Adrenal gland (tissue), 12 donors: Measurements from ENCODE around the gene CEP41. TPM values are rescaled to one million over a fixed set of nuclear protein-coding genes. Genes with fewer than 3 reads are reported as not detected.
"Not testable (repeated sequence)": the region's sequence is repeated elsewhere in the genome, so short reads cannot be mapped to it uniquely, and the experiment has no call there.

Experiments used
- DNase-seq, 7 donors: peaks; one replicate each; pipeline ENCODE4 v3.0.0-alpha.2; 2019 to 2020
- H3K27ac ChIP-seq, 5 donors: fragments of 200-600 bp; sonication (generic) in 4 of 5; 1 replicate in 3 of 5; 2 replicates in 2 of 5; pipeline versions ENCODE4 v1.5.1 to v1.8.0; 2016 to 2020; ENCODE audit warnings: mild to moderate bottlenecking in 1 of 5
- H3K27me3 ChIP-seq: fragments of 200-600 bp; 2 replicates; pipeline ENCODE4 v1.8.0; 2021
- H3K36me3 ChIP-seq, 2 donors: fragments of 200-600 bp; replicated peaks in 1 of 2; 1 replicate in 1 of 2; 2 replicates in 1 of 2; pipeline versions ENCODE4 v1.5.1 to v1.8.0; 2018 to 2022
- H3K4me1 ChIP-seq, 2 donors: fragments of 200-600 bp; replicated peaks in 1 of 2; 1 replicate in 1 of 2; 2 replicates in 1 of 2; pipeline versions ENCODE4 v1.5.1 to v1.8.0; 2018 to 2021
- H3K4me3 ChIP-seq, 4 donors: fragments of 200-600 bp; sonication (generic) in 3 of 4; one replicate each; pipeline ENCODE4 v1.5.1; 2016 to 2018
- H3K9me3 ChIP-seq, 3 donors: fragments of 200-600 bp; sonication (generic) in 1 of 3; replicated peaks in 1 of 3; 1 replicate in 2 of 3; 2 replicates in 1 of 3; pipeline versions ENCODE4 v1.5.1 to v1.8.0; 2016 to 2021
- CTCF ChIP-seq, 6 experiments: fragments of 450-650 bp in 4 of 6; fragments of 200-600 bp in 2 of 6; sonication (generic) in 1 of 6; IDR thresholded peaks; 1 replicate in 5 of 6; 2 replicates in 1 of 6; pipeline versions ENCODE4 v1.5.1 to v1.8.0; 2016 to 2021; ENCODE audit warnings: antibody characterized with exemption in 6 of 6, mild to moderate bottlenecking in 2 of 6, moderate library complexity in 1 of 6
- POLR2A ChIP-seq, 2 donors: fragments of 450-650 bp; IDR thresholded peaks; one replicate each; pipeline ENCODE4 v1.6.1; 2017; ENCODE audit warnings: antibody characterized with exemption in 2 of 2, mild to moderate bottlenecking in 2 of 2, moderate library complexity in 1 of 2
- WGBS, 4 donors: extraction: QIAGEN DNeasy Blood & Tissue Kit in 2 of 4; methylation state at CpG; one replicate each; pipeline versions ENCODE4 v1.1.5 to v1.1.7; 2013 to 2017; 5-methylcytosine and 5-hydroxymethylcytosine counted together
- intact Hi-C, 2 donors: fragments of 100-400 bp; cut with DNase I; formaldehyde crosslinking; loops; one replicate each; pipeline versions ENCODE4 v1.14.1 to v1.15.0; 2022 to 2023
- polyA plus RNA-seq, 3 donors: library from polyadenylated mRNA; stranded (reverse); fragments of 200-250 nt in 2 of 3; fragments of 350-450 nt in 1 of 3; fragmentation: Illumina TruSeq in 1 of 3; extraction: RNeasy Lipid Tissue Mini Kit (QIAGEN cat#74804) in 1 of 3; gene quantifications; one replicate each; pipeline ENCODE4 v1.2.3, GENCODE V29; 2013 to 2014
- total RNA-seq, 9 donors: library from RNA; depleted of rRNA in 4 of 9; stranded (reverse); fragments of >200 nt in 4 of 9; fragments of 120-200 nt in 1 of 9; fragmentation: NEBNext Ultra II Directional in 1 of 9; extraction: Animal tissue kit (Norgen Biotek cat#: 25700) in 1 of 9; gene quantifications; one replicate each; pipeline versions ENCODE4 v1.1.0 to v1.2.4, GENCODE V29; 2013 to 2023
- donor health status: healthy with polysubstance abuse.
- donor health status: Bipolar disorder and iron deficiency.
- donor health status: DM: yes; HTN: yes; CAD: no.
- donor health status: DM: no; HTN: no; CAD: no.
- donor health status: DM: no; HTN: no; CAD: no.
- donor health status: DM: yes; HTN: yes; CAD: no.

Gene CEP41
- total and polyA plus RNA-seq, 12 donors = 3.9 to 22.9 (median 15.4) TPM

GRCh38 chr7:130458257-130458656, 17.4 kb upstream of the CEP41 start:
- intact Hi-C loops = no loop called here
- TF ChIP-seq CTCF (IDR thresholded peaks at IDR 0.05) (no peak), POLR2A (IDR thresholded peaks at IDR 0.05) (no peak)
- H3K4me3 ChIP-seq = no peak overlapping the region
- no peak for DNase-seq
- H3K27me3 ChIP-seq = no peaks in the 10 kb centered on the region
- no peaks in the 10 kb centered on the region for H3K36me3 ChIP-seq
- WGBS, 4 donors = 79 to 84% (median 80%) methylated on average over 2 of the region's 2 CpGs
- H3K4me1 ChIP-seq = no peaks in the 10 kb centered on the region
- peaks cover 0 to 14% (median 0%) of the 10 kb centered on the region in 3 donors for H3K9me3 ChIP-seq
- H3K27ac ChIP-seq = no peak overlapping the region

GRCh38 chr7:130454959-130455358, 14.1 kb upstream of the CEP41 start:
- no peak for DNase-seq
- Histone ChIP-seq H3K4me3 (no peak overlapping the region), H3K4me1 (no peaks in the 10 kb centered on the region), H3K27ac (no peak overlapping the region), H3K27me3 (no peaks in the 10 kb centered on the region), H3K36me3 (no peaks in the 10 kb centered on the region), H3K9me3 (peaks cover 0 to 13% (median 0%) of the 10 kb centered on the region in 3 donors)
- TF ChIP-seq CTCF (IDR thresholded peaks at IDR 0.05) = no peak
- no peak for TF ChIP-seq POLR2A (IDR thresholded peaks at IDR 0.05)
- WGBS, 4 donors = 84 to 92% (median 87%) methylated on average over 2 of the region's 2 CpGs
- intact Hi-C loops = no loop called here

GRCh38 chr7:130452951-130453350, 12.1 kb upstream of the CEP41 start:
- Histone ChIP-seq H3K4me3 (no peak overlapping the region), H3K9me3 (peaks cover 0 to 2% (median 0%) of the 10 kb centered on the region in 3 donors), H3K27me3 (no peaks in the 10 kb centered on the region), H3K36me3 (no peaks in the 10 kb centered on the region), H3K27ac (no peak overlapping the region), H3K4me1 (no peaks in the 10 kb centered on the region)
- DNase-seq = no peak
- 62 to 92% (median 86%) methylated on average over 3 of the region's 3 CpGs for WGBS, 4 donors
- intact Hi-C loops = no loop called here
- TF ChIP-seq POLR2A (IDR thresholded peaks at IDR 0.05) (no peak), CTCF (IDR thresholded peaks at IDR 0.05) (no peak)

- H3K4me3 ChIP-seq, H3K27me3 ChIP-seq, H3K36me3 ChIP-seq, intact Hi-C loops, H3K9me3 ChIP-seq, DNase-seq, H3K4me1 ChIP-seq, H3K27ac ChIP-seq: not testable (repeated sequence)
- 89 to 96% (median 94%) methylated on average over 3 of the region's 3 CpGs for WGBS, 4 donors
These were observed 10.5 kb upstream of the CEP41 start for GRCh38 chr7:130451344-130451743.

- Histone ChIP-seq H3K27me3 (no peaks in the 10 kb centered on the region), H3K36me3 (no peaks in the 10 kb centered on the region), H3K9me3 (peaks cover 0 to 5% (median 0%) of the 10 kb centered on the region in 3 donors), H3K4me1 (peaks cover 6 to 7% of the 10 kb centered on the region in 2 donors), H3K4me3 (no peak overlapping the region), H3K27ac (no peak overlapping the region)
- intact Hi-C loops = no loop called here
- TF ChIP-seq CTCF (IDR thresholded peaks at IDR 0.05) = no peak
- no peak for TF ChIP-seq POLR2A (IDR thresholded peaks at IDR 0.05)
- WGBS, 4 donors = 90 to 97% (median 93%) methylated on average over 3 of the region's 3 CpGs
- no peak for DNase-seq
These were observed 5.4 kb upstream of the CEP41 start for GRCh38 chr7:130446259-130446658.
